Endometrium (tissue), 2 donors: ENCODE data around the gene NPLOC4.

Source experiments
- FAIRE-seq: peaks from 2 replicates; lab custom pipeline; 2012; peaks lifted over from hg19 to GRCh38; lab: Jason Lieb, UNC
- donor health status: control.
- donor health status: control.

NPLOC4 gene

DNA sequence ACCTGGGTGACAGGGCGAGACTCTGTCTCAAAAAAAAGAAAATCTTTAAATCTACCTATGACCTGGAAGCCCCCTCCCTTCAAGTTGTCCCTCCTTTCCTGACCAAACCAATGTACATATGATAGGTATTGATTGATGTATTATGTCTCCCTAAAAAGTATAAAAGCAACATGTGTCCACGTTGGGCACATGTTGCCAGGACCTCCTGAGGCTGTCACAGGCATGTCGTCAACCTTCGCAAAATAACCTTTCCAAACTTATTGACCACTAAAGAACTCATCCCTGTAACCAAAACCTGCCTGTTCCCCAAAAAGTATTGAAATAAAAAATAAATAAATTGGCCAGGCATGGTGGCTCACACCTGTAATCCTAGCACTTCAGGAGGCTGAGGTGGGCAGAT lies 25.1 kb upstream of the NPLOC4 start:
- no peak for FAIRE-seq

DNA sequence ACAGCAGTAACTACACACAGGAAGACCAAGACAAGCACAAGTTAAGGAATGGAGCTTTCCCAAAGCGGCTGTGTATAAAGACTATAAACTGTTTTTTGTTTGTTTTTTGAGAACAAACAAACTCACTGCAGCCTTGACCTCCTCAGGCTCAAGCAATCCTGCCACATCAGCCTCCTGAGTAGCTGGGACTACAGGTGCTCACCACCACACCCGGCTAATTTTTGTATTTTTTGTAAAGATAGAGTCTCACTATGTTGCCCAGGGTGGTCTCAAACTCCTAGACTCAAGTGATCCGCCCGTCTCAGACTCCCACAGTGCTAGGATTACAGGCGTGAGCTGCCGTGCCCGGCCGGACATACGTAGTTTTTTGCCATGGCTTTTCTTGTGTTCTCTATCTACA lies 23.5 kb upstream of the NPLOC4 start:
- FAIRE-seq: no peak

DNA sequence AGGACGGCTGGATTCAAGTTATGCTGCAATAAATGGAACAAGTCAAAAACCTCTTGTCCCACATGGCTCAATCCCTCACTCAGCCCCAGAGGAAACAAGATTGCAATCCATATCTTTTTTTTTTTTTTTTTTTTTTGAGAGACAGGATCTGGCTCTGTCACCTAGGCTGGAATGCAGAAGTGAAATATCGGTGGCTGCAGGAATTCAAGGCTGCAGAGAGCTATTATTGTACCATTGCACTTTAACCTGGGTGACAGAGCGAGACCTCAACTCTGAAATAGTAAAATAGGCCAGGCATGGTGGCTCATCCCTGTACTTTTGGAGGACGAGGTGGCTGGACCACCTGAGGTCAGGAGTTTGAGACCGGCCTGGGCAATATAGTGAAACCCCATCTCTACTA lies 22.1 kb upstream of the NPLOC4 start:
- no peak for FAIRE-seq

DNA sequence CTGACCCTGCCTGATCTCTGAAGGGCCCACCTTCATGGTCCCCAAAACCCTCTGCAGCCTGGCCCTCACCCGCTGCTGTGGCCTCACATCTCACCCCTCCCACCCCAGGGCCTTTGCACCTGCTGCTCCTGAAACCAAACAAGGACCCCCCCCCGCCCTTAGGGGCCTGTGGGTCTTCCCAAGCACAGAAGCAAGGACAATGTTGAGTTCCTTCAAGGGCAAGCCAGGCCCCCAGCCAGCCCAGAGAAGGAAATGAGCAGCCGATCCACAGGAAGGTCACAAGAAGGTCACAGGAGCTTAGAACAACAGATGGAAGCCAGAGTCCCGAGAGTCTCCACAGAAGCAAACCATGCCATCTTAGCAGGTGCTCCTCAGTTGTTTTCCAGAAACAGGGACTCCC lies 19.9 kb upstream of the NPLOC4 start:
- no peak for FAIRE-seq

- FAIRE-seq: no peak
These were observed 19.3 kb upstream of the NPLOC4 start, which contains the start of gene PDE6G for GRCh38 chr17:81656118-81656743. PDE6G (minus strand) TSS chr17:81656542; CDS start chr17:81653305, 3,237 bp downstream.

- no peak for FAIRE-seq
These were observed 18.6 kb upstream of the NPLOC4 start for GRCh38 chr17:81655378-81656117.

DNA sequence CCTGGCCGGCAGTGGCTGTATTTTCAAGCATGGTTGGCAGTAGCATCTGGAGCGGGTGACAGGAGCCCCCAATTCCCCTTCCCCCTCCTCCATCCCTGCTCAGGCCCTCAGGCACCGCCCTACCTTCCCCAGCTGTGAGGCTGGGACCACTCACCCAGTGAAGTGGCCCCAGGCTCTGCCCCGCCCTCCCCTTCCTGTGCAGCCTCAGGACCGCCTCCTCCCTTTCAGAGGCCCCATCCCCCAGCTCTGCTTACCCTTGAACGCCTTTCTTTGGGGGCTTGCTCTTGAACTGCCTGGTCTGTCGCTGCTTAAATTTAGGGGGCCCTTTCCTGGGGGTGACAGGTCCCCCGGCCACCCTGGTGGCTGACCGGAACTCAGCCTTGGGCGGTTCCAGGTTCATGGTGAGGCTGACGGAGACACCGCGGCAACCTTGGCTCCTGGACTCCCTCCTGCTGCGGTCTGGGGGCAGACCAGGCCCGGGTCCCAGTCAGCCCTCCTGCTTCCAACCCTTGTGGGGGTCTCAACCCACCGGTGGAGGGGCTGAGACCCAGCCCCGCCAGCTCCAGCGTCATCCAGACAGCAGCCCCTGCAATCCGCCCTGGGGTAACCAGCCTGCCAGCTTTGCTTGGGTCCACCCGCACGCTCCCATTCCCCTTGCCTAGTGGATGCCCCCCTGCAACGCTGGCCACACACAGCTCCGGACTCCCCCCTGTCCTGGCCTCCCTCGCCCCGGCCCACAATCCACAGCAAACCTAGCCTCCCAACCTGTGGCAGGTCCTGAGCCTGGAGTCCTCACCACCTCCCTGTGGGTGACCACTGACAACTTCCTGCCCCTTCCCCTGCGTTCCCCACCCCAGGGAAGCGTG lies 16.2 kb upstream of the NPLOC4 start:
- no peak for FAIRE-seq

- no peak for FAIRE-seq
These were observed 14.8 kb upstream of the NPLOC4 start for GRCh38 chr17:81651692-81652091.

GRCh38 chr17:81650951-81651350 lies 14.0 kb upstream of the NPLOC4 start:
- no peak for FAIRE-seq

- no peak for FAIRE-seq
These were observed 11.8 kb upstream of the NPLOC4 start for GRCh38 chr17:81648707-81649085.

DNA sequence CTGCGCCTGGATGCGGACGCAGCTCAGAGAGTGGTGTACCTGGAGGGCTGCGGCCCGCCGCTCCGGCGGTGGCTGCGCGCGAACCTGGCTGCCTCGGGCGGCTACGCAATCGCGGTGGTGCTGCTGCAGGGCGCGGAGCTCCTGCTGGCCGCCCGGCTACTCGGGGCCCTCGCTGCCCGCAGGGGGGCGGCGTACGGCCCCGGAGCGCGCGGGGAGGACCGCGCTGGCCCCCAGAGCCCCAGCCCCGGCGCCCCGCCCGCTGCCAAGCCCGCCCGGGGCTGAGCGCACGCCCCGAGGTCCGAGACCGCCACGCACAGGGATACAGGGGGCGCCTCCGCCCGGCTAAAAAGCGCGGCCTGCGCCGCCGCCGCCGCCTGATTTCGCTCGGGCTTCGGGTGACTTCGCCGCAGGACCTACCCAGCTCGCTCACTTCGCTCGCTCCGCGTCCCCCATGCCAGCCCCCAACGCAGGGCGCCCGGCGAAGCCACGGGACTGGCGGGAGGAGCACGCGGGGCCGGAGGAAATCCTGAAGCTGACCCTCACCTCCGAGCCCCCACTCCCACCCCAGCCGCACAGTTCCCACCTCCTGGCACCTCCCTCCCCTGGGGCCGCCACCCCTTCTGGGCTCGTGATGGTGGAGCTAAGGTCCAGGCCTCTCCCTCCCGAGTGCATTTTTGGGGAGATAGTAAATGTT lies 11.2 kb upstream of the NPLOC4 start:
- no peak for FAIRE-seq

- FAIRE-seq: no peak
These were observed 10.7 kb upstream of the NPLOC4 start for GRCh38 chr17:81647640-81648012.

- FAIRE-seq: no peak
These were observed 10.1 kb upstream of the NPLOC4 start for GRCh38 chr17:81646869-81647600.

DNA sequence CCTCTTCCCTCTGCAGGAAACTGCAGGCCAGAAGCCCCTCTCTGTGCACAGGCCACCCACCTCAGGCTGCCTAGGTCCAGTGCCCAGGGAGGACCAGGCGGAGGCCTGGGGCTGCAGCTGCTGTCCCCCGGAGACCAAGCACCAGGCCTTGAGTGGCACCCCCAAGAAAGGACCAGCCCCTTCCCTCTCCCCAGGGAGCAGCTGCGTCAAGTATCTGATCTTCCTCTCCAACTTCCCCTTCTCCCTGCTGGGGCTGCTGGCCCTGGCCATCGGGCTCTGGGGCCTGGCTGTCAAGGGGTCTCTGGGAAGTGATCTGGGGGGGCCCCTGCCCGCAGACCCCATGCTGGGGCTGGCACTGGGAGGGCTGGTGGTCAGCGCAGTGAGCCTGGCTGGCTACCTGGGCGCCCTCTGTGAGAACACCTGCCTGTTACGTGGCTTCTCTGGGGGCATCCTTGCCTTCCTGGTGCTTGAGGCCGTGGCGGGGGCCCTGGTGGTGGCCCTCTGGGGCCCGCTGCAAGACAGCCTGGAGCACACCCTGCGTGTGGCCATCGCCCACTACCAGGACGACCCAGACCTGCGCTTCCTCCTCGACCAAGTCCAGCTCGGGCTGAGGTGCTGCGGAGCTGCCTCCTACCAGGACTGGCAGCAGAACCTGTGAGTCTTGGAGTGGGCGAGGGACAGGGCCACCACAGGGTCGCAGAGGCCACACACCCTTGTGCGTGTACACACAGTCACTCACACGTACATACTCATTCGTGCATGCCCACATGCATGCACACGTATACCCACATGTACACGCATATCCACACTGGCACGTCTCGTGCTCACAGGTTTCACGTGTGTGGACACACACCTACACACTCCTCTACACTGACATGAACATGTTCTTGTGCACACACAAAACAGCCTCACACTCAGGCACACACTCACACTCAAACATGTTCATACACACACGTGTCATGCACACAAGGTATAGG lies 8.4 kb upstream of the NPLOC4 start:
- no peak for FAIRE-seq

GRCh38 chr17:81644496-81644895 lies 7.6 kb upstream of the NPLOC4 start:
- no peak for FAIRE-seq

- no peak for FAIRE-seq
These were observed 5.0 kb upstream of the NPLOC4 start for GRCh38 chr17:81641825-81642489.

- no peak for FAIRE-seq
These were observed 3.1 kb upstream of the NPLOC4 start for GRCh38 chr17:81640011-81640410.

GRCh38 chr17:81638683-81639082 lies 1.8 kb upstream of the NPLOC4 start:
- no peak for FAIRE-seq

DNA sequence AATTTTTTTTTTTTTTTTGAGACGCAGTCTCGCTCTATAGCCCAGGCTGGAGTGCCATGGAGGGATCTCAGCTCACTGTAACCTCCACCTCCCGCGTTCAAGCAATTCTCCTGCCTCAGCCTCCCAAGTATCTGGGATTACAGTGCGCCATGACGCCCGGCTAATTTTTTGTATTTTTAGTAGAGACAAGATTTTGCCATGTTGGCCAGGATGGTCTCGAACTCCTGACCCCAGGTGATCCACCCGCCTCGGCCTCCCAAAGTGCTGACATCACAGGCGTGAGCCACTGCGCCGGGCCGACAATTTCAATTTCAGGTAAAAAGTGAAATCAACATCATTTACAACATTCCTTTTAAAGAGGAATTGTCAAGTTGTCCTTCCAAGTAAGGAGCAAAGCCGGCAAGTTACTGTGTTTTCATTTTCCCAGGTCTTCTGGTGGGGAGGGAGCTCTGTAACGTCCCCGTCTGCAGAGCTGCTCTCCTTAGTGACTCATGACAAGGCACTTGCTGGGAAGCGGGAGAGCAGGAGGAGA lies 873 bp downstream of the NPLOC4 start:
- no peak for FAIRE-seq

DNA sequence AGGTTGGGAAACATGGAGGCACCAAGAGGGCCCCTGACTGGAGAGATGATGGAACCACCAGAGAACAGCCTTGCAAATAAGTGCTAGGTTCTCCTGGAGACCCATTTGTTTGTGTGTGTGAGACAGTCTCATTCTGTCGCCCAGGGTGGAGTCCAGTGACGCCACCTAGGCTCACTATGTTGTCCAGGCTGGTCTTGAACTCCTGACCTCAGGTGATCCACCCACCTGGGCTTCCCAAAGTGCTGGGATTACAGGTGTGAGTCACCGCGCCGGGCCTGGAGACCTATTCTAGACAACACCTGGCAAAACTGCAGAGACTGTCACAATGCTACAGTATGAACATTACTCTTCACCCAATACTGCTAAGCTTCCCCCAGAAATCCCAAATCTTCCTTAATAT lies 1.5 kb downstream of the NPLOC4 start:
- no peak for FAIRE-seq
